ENCODE measurements around the gene MBD5. TPM values are rescaled to one million over a fixed set of nuclear protein-coding genes. Genes with fewer than 3 reads are reported as not detected.
A peak's percentile ranks its signal among the peaks of the same experiment; 100 is the strongest.
"Not testable (repeated sequence)": the region's sequence is repeated elsewhere in the genome, so short reads cannot be mapped to it uniquely, and the experiment has no call there.

Gene MBD5
- total RNA-seq, 1 experiment from 2014 or later, result 12.6 TPM

- H3K27me3 ChIP-seq (replicated peaks), result no peaks in the 10 kb centered on the region
- H3K4me3 ChIP-seq, result no peak overlapping the region
- no peaks in the 10 kb centered on the region for H3K9me3 ChIP-seq (replicated peaks)
- no peak for DNase-seq (ENCODE audit: low read depth in 1 of 2, low spot score in 2 of 2)
- no peaks in the 10 kb centered on the region for H3K36me3 ChIP-seq
- H3K4me1 ChIP-seq (replicated peaks), result no peaks in the 10 kb centered on the region
- no peak overlapping the region for H3K27ac ChIP-seq
Observed at GRCh38 chr2:148541792-148542191, 520.9 kb downstream of the MBD5 start.

GRCh38 chr2:148542614-148543013 lies 521.7 kb downstream of the MBD5 start:
- DNase-seq (ENCODE audit: low read depth in 1 of 2, low spot score in 2 of 2), result no peak
- Histone ChIP-seq H3K27me3 (replicated peaks) (no peaks in the 10 kb centered on the region), H3K36me3 (no peaks in the 10 kb centered on the region), H3K4me3 (no peak overlapping the region), H3K27ac (no peak overlapping the region), H3K9me3 (replicated peaks) (no peaks in the 10 kb centered on the region), H3K4me1 (replicated peaks) (no peaks in the 10 kb centered on the region)

GRCh38 chr2:148543088-148543540 lies 522.2 kb downstream of the MBD5 start:
- H3K9me3 ChIP-seq (replicated peaks); DNase-seq (ENCODE audit: low read depth in 1 of 2, low spot score in 2 of 2); H3K4me3 ChIP-seq; H3K27me3 ChIP-seq (replicated peaks); H3K36me3 ChIP-seq; H3K27ac ChIP-seq; H3K4me1 ChIP-seq (replicated peaks): not testable (repeated sequence)

DNA sequence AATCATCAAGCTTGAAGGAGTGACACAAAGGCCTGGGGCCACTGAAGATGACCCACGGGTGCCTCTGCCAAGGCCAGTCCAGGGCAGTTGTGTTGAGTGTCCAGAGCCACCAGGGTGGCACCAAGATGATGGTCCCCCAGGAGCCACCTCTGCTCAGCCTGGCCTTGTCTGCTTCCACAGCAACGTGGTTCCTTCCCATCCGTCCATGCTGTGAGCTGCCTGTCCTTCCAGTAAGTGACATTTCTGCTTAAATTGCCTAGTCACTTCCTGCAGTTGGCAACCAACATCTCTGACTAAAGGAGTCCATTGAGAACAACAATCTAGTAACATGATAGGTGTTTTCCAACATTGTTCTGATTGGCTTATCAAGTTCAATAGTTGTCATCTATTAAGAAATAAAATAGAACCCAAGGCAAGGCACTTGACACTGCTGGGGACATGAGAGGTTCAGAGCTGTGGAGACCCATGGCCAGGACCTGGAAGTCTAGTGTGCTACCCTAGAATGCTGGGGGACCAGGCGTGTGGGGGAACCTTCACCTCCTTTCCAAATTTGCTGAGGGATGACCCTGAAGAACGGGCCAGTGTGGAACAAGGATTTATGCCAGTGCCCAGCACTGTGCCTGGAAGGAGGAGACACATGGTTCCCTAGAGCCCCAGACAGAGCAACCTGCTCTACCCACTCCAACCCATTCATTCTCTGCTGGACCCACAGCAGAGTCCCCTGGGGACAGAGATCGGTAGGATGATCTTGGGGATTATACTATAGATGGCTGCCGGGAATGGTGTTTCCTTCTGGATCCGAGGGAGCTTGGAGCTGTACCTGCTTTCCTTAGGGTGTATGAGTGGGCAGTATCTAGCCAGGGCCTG lies 524.7 kb downstream of the MBD5 start:
- Histone ChIP-seq H3K36me3 (no peaks in the 10 kb centered on the region), H3K27me3 (replicated peaks) (no peaks in the 10 kb centered on the region), H3K27ac (no peak overlapping the region)

GRCh38 chr2:148546270-148546669 lies 525.4 kb downstream of the MBD5 start:
- no peaks in the 10 kb centered on the region for H3K4me1 ChIP-seq (replicated peaks)
- H3K27me3 ChIP-seq (replicated peaks), result no peaks in the 10 kb centered on the region
- no peaks in the 10 kb centered on the region for H3K36me3 ChIP-seq
- no peak for DNase-seq (ENCODE audit: low read depth in 1 of 2, low spot score in 2 of 2)
- no peak overlapping the region for H3K27ac ChIP-seq
- H3K9me3 ChIP-seq (replicated peaks), result no peaks in the 10 kb centered on the region
- H3K4me3 ChIP-seq, result no peak overlapping the region

More for the DNA sequence above, 524.7 kb downstream of the MBD5 start:
- no peak overlapping the region for H3K4me3 ChIP-seq
- H3K4me1 ChIP-seq (replicated peaks), result no peaks in the 10 kb centered on the region
- DNase-seq (ENCODE audit: low read depth in 1 of 2, low spot score in 2 of 2), result no peak
- no peaks in the 10 kb centered on the region for H3K9me3 ChIP-seq (replicated peaks)

- H3K4me1 ChIP-seq (replicated peaks), result no peaks in the 10 kb centered on the region; the same call in 1 of the 2 replicates
- no peaks in the 10 kb centered on the region for H3K9me3 ChIP-seq (replicated peaks)
- no peaks in the 10 kb centered on the region for H3K27me3 ChIP-seq (replicated peaks)
- DNase-seq (ENCODE audit: low read depth in 1 of 2, low spot score in 2 of 2), result no peak
- H3K4me3 ChIP-seq, result no peak overlapping the region
- no peaks in the 10 kb centered on the region for H3K36me3 ChIP-seq
- H3K27ac ChIP-seq, result no peak overlapping the region
Observed at GRCh38 chr2:148548716-148549400, 528.0 kb downstream of the MBD5 start.

DNA sequence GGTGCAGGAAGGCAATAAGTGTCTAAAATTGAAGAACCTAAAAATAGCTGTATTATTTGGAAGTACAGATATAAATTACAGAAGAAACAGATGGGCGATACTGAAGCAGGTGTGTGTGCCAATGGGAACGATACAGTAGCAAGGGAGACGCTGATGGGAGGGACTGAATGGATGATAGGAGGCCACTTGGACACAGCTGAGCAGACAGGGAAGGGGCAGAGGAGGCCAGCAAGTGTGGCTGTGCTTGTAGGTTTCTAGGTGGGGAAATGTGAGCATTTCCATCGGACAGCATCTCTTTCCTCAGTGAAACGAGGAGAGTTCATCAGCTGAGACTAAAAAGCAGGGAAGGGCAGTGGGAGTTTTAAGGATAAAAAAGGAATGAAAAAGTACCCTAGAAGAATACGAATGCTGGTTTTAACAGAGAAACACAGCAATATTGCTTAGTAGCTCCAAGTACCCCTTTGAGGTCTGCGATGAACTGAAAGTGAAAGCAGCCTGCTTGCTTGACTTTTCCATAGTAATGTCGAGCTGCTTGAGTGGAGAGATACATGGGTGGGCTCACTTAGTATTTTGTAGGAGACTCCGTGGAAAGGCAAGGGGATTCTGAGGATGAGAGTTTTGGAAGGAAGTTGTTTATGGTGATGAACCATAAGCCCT lies 531.9 kb downstream of the MBD5 start:
- H3K4me3 ChIP-seq, result peak overlapping the region; percentile 40
- H3K27me3 ChIP-seq (replicated peaks), result no peaks in the 10 kb centered on the region
- no peaks in the 10 kb centered on the region; the same call in 1 of the 2 replicates for H3K4me1 ChIP-seq (replicated peaks)
- no peaks in the 10 kb centered on the region for H3K36me3 ChIP-seq
- no peaks in the 10 kb centered on the region for H3K9me3 ChIP-seq (replicated peaks)
- H3K27ac ChIP-seq, result no peak overlapping the region
- peak in 1 of 2 experiments; percentile 34 for DNase-seq (ENCODE audit: low read depth in 1 of 2, low spot score in 2 of 2)

GRCh38 chr2:148553332-148553887 lies 532.5 kb downstream of the MBD5 start:
- Histone ChIP-seq H3K27me3 (replicated peaks) (no peaks in the 10 kb centered on the region), H3K4me3 (peak overlapping the region; percentile 40), H3K36me3 (no peaks in the 10 kb centered on the region), H3K27ac (no peak overlapping the region), H3K4me1 (replicated peaks) (no peaks in the 10 kb centered on the region; the same call in 1 of the 2 replicates), H3K9me3 (replicated peaks) (no peaks in the 10 kb centered on the region)
- DNase-seq (ENCODE audit: low read depth in 1 of 2, low spot score in 2 of 2), result no peak

- Histone ChIP-seq H3K27ac (no peak overlapping the region), H3K9me3 (replicated peaks) (no peaks in the 10 kb centered on the region), H3K4me3 (no peak overlapping the region), H3K27me3 (replicated peaks) (no peaks in the 10 kb centered on the region), H3K4me1 (replicated peaks) (no peaks in the 10 kb centered on the region; the same call in 1 of the 2 replicates), H3K36me3 (no peaks in the 10 kb centered on the region)
- DNase-seq (ENCODE audit: low read depth in 1 of 2, low spot score in 2 of 2), result peak in 1 of 2 experiments; percentile 29
Observed at GRCh38 chr2:148554459-148555247, 533.8 kb downstream of the MBD5 start.

- Histone ChIP-seq H3K4me3 (no peak overlapping the region), H3K9me3 (replicated peaks) (no peaks in the 10 kb centered on the region), H3K27ac (no peak overlapping the region), H3K36me3 (no peaks in the 10 kb centered on the region), H3K4me1 (replicated peaks) (no peaks in the 10 kb centered on the region; the same call in 1 of the 2 replicates), H3K27me3 (replicated peaks) (no peaks in the 10 kb centered on the region)
- no peak for DNase-seq (ENCODE audit: low read depth in 1 of 2, low spot score in 2 of 2)
Observed at GRCh38 chr2:148555622-148556294, 534.9 kb downstream of the MBD5 start.

DNA sequence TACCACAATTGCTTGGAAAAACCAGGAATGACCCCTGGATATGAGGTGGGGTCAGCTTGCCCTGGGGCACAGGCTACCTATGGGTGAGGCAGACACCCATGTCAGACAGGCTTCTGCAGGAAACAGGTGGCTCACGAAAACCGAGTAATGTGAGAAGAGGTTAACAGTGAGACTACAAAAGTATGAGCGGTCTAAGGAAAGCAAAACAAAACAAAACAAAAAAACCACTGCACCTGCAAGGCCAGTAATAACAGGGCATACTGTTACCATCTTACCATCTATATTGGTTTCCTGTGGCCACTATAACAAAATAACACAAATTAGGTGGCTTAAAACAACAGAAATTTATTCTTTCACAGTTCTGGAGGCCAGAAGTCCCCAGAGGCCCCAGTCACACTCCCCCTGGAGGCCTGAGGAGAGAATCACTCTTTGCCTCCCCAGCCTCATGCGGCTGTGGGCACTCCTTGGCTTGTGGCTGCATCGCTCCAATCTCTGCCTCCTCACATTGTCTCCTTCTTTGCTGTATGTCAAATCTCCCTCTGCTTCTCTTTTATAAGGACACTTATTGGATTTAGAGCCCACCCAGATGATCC lies 537.0 kb downstream of the MBD5 start:
- H3K9me3 ChIP-seq (replicated peaks), result no peaks in the 10 kb centered on the region
- H3K4me1 ChIP-seq (replicated peaks), result no peaks in the 10 kb centered on the region; the same call in 1 of the 2 replicates
- DNase-seq (ENCODE audit: low read depth in 1 of 2, low spot score in 2 of 2), result no peak
- H3K36me3 ChIP-seq, result no peaks in the 10 kb centered on the region
- H3K27ac ChIP-seq, result no peak overlapping the region
- no peaks in the 10 kb centered on the region for H3K27me3 ChIP-seq (replicated peaks)
- H3K4me3 ChIP-seq, result no peak overlapping the region

DNA sequence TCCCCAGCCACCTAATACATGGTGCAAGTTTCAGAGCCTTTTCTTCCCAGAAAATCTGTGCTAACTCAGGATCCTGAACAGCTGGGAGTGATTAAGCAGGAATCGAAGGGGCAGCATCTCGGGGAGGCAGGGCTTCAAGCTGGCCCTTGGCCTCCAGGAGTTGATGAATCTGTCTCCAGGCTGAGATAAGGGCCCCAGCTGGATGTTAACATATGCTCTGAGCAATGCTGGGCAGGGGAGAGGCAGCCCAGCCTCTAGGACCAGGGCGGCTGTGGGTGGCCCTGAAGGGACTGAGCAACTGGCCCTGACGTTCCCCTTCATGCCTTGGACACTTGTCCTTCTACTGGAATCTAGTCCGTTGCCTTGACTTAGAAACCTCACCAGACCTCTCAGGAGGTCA lies 539.6 kb downstream of the MBD5 start:
- H3K9me3 ChIP-seq (replicated peaks), result no peaks in the 10 kb centered on the region
- no peak overlapping the region for H3K27ac ChIP-seq
- no peaks in the 10 kb centered on the region for H3K36me3 ChIP-seq
- peaks cover 1% of the 10 kb centered on the region; the same call in 1 of the 2 replicates for H3K27me3 ChIP-seq (replicated peaks)
- no peak overlapping the region for H3K4me3 ChIP-seq
- DNase-seq (ENCODE audit: low read depth in 1 of 2, low spot score in 2 of 2), result no peak
- H3K4me1 ChIP-seq (replicated peaks), result no peaks in the 10 kb centered on the region
